ENCODE measurements around the gene CCDC91.
"Not testable (repeated sequence)": the region's sequence is repeated elsewhere in the genome, so short reads cannot be mapped to it uniquely, and the experiment has no call there.

Gene CCDC91

GRCh38 chr12:28173440-28173839 lies 16.8 kb upstream of the CCDC91 start:
- H3K4me1 Mint-ChIP-seq = peaks cover 11% of the 10 kb centered on the region
- peaks cover 4% of the 10 kb centered on the region for H3K36me3 Mint-ChIP-seq
- H3K27me3 Mint-ChIP-seq = no peaks in the 10 kb centered on the region

GRCh38 chr12:28175098-28175589 lies 15.1 kb upstream of the CCDC91 start:
- Mint-ChIP-seq H3K4me1 (peaks cover 11% of the 10 kb centered on the region), H3K27me3 (no peaks in the 10 kb centered on the region), H3K27ac (no peak overlapping the region), H3K9me3 (no peaks in the 10 kb centered on the region), H3K36me3 (peaks cover 3% of the 10 kb centered on the region), H3K4me3 (no peak overlapping the region)

More at GRCh38 chr12:28173440-28173839, 16.8 kb upstream of the CCDC91 start:
- no peak overlapping the region for H3K4me3 Mint-ChIP-seq
- H3K27ac Mint-ChIP-seq = no peak overlapping the region
- H3K9me3 Mint-ChIP-seq = no peaks in the 10 kb centered on the region

- H3K27ac Mint-ChIP-seq = no peak overlapping the region
- peaks cover 3% of the 10 kb centered on the region for H3K36me3 Mint-ChIP-seq
- no peaks in the 10 kb centered on the region for H3K9me3 Mint-ChIP-seq
- no peak overlapping the region for H3K4me3 Mint-ChIP-seq
- H3K4me1 Mint-ChIP-seq = peaks cover 9% of the 10 kb centered on the region
- no peaks in the 10 kb centered on the region for H3K27me3 Mint-ChIP-seq
Measured at GRCh38 chr12:28176295-28176694, 14.0 kb upstream of the CCDC91 start.

- peaks cover 3% of the 10 kb centered on the region for H3K36me3 Mint-ChIP-seq
- no peak overlapping the region for H3K4me3 Mint-ChIP-seq
- H3K4me1 Mint-ChIP-seq = no peaks in the 10 kb centered on the region
- H3K9me3 Mint-ChIP-seq = no peaks in the 10 kb centered on the region
- H3K27ac Mint-ChIP-seq = no peak overlapping the region
- no peaks in the 10 kb centered on the region for H3K27me3 Mint-ChIP-seq
Measured at GRCh38 chr12:28177461-28177860, 12.8 kb upstream of the CCDC91 start.

GRCh38 chr12:28177905-28178304 lies 12.4 kb upstream of the CCDC91 start:
- H3K36me3 Mint-ChIP-seq = peaks cover 3% of the 10 kb centered on the region
- H3K4me1 Mint-ChIP-seq = no peaks in the 10 kb centered on the region
- H3K9me3 Mint-ChIP-seq = no peaks in the 10 kb centered on the region
- no peak overlapping the region for H3K27ac Mint-ChIP-seq
- no peaks in the 10 kb centered on the region for H3K27me3 Mint-ChIP-seq
- H3K4me3 Mint-ChIP-seq = no peak overlapping the region

GRCh38 chr12:28178775-28179174 lies 11.5 kb upstream of the CCDC91 start:
- H3K4me3 Mint-ChIP-seq = no peak overlapping the region

GRCh38 chr12:28180786-28181185 lies 9.5 kb upstream of the CCDC91 start:
- H3K36me3 Mint-ChIP-seq = no peaks in the 10 kb centered on the region
- no peaks in the 10 kb centered on the region for H3K27me3 Mint-ChIP-seq
- H3K4me3 Mint-ChIP-seq = no peak overlapping the region
- no peaks in the 10 kb centered on the region for H3K9me3 Mint-ChIP-seq
- no peaks in the 10 kb centered on the region for H3K4me1 Mint-ChIP-seq
- H3K27ac Mint-ChIP-seq = no peak overlapping the region

More at GRCh38 chr12:28178775-28179174, 11.5 kb upstream of the CCDC91 start:
- no peaks in the 10 kb centered on the region for H3K27me3 Mint-ChIP-seq
- H3K4me1 Mint-ChIP-seq = no peaks in the 10 kb centered on the region
- no peaks in the 10 kb centered on the region for H3K9me3 Mint-ChIP-seq
- H3K36me3 Mint-ChIP-seq = peaks cover 3% of the 10 kb centered on the region
- H3K27ac Mint-ChIP-seq = no peak overlapping the region

- Mint-ChIP-seq H3K27ac (no peak overlapping the region), H3K27me3 (no peaks in the 10 kb centered on the region), H3K4me3 (no peak overlapping the region), H3K36me3 (no peaks in the 10 kb centered on the region), H3K4me1 (peaks cover 31% of the 10 kb centered on the region), H3K9me3 (no peaks in the 10 kb centered on the region)
Measured at GRCh38 chr12:28184375-28184774, 5.9 kb upstream of the CCDC91 start.

- no peak overlapping the region for H3K27ac Mint-ChIP-seq
- H3K4me1 Mint-ChIP-seq = peaks cover 47% of the 10 kb centered on the region
- H3K36me3 Mint-ChIP-seq = no peaks in the 10 kb centered on the region
- no peak overlapping the region for H3K4me3 Mint-ChIP-seq
- no peaks in the 10 kb centered on the region for H3K27me3 Mint-ChIP-seq
- H3K9me3 Mint-ChIP-seq = no peaks in the 10 kb centered on the region
Measured at GRCh38 chr12:28186500-28186899, 3.8 kb upstream of the CCDC91 start.

- peaks cover 15% of the 10 kb centered on the region for H3K36me3 Mint-ChIP-seq
- H3K27ac Mint-ChIP-seq = peak overlapping the region; percentile 99
- no peaks in the 10 kb centered on the region for H3K9me3 Mint-ChIP-seq
- H3K27me3 Mint-ChIP-seq = no peaks in the 10 kb centered on the region
- H3K4me3 Mint-ChIP-seq = peak overlapping the region; percentile 92
- H3K4me1 Mint-ChIP-seq = peaks cover 73% of the 10 kb centered on the region
Measured at GRCh38 chr12:28189784-28190320, 404 bp upstream of the CCDC91 start.

GRCh38 chr12:28191051-28192048 lies 1.1 kb downstream of the CCDC91 start:
- Mint-ChIP-seq H3K27ac (peak overlapping the region; percentile 99), H3K4me1 (peaks cover 83% of the 10 kb centered on the region), H3K27me3 (no peaks in the 10 kb centered on the region), H3K9me3 (no peaks in the 10 kb centered on the region), H3K4me3 (peak overlapping the region; percentile 92), H3K36me3 (peaks cover 19% of the 10 kb centered on the region)

- Mint-ChIP-seq H3K27me3 (no peaks in the 10 kb centered on the region), H3K4me1 (peaks cover 82% of the 10 kb centered on the region), H3K36me3 (peaks cover 19% of the 10 kb centered on the region), H3K27ac (peak overlapping the region; percentile 99), H3K9me3 (no peaks in the 10 kb centered on the region), H3K4me3 (peak overlapping the region; percentile 92)
Measured at GRCh38 chr12:28192125-28192524, 1.9 kb downstream of the CCDC91 start.

- peaks cover 20% of the 10 kb centered on the region for H3K36me3 Mint-ChIP-seq
- H3K4me1 Mint-ChIP-seq = peaks cover 66% of the 10 kb centered on the region
- H3K27me3 Mint-ChIP-seq, H3K9me3 Mint-ChIP-seq, H3K4me3 Mint-ChIP-seq, H3K27ac Mint-ChIP-seq: not testable (repeated sequence)
Measured at GRCh38 chr12:28194621-28195020, 4.4 kb downstream of the CCDC91 start.

GRCh38 chr12:28201136-28201535 lies 10.9 kb downstream of the CCDC91 start:
- H3K27ac Mint-ChIP-seq, H3K4me3 Mint-ChIP-seq, H3K27me3 Mint-ChIP-seq, H3K9me3 Mint-ChIP-seq: not testable (repeated sequence)
- Mint-ChIP-seq H3K4me1 (peaks cover 52% of the 10 kb centered on the region), H3K36me3 (peaks cover 11% of the 10 kb centered on the region)

- Mint-ChIP-seq H3K27ac (no peak overlapping the region), H3K9me3 (no peaks in the 10 kb centered on the region), H3K27me3 (no peaks in the 10 kb centered on the region), H3K36me3 (peaks cover 11% of the 10 kb centered on the region), H3K4me1 (peaks cover 48% of the 10 kb centered on the region), H3K4me3 (no peak overlapping the region)
Measured at GRCh38 chr12:28202374-28203130, 12.3 kb downstream of the CCDC91 start.
